HG03175 (cell line): ENCODE results near the gene PDGFRB.

Experiments used
- ATAC-seq: cut with Tn5 transposase; IDR thresholded peaks from one replicate; pipeline ENCODE4 v1.9.1; 2021; ENCODE audit warnings: mild to moderate bottlenecking, moderate library complexity; ENCODE audit not compliant: unreplicated experiment

The PDGFRB gene

GRCh38 chr5:150133581-150134197 lies 22.0 kb downstream of the PDGFRB start:
- no peak for ATAC-seq

DNA sequence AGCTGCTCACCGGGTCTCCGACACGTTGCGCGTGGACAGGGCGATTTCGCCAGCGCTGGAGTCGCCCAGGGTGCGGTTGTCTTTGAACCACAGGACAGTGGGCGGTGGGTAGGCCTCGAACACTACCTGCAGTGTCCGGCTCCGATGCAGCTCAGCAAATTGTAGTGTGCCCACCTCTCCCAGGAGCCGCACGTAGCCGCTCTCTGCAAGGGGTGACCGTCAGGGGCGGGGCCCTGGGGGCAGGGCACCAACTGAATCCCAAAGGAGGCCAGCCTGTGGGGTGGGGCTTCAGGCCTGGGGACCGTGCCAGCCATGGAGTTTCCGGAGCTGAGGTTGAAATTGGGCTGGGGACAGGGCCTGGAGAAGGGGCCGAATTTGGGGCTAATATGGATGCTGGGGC lies 22.9 kb downstream of the PDGFRB start:
- ATAC-seq, result no peak

DNA sequence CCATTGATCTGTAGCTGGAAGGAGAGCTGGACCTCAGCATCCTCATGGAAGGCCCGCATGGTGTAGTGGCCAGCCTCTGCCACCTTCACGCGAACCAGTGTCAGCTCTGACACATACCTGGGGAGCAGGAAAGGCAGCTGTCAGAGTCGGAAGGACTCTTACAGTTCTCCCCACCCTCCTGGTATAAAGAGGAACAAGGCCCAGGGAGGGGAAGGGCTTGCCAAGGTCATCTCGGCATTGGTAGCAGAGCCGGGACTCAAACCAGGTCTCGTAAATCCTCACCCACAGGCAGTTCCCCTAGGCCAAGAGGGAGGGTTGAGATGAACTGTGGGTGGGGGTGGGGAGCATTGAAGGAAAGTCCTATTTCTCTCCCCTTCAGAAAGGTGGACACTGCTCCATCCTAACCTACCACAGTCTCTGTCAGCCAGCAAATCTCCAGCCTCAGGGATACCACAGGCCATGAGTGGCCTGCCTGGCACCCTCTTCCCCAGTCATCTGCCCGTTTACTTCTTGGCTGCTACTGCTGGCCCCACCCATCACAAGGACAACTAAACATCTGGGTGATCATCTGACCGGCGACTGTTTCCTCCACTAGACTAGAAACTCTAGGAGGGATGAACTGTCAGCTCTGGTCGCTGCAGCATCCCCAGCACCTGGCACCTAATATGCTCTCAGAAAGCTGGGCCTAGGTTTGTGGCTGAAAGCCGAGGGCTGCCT lies 23.5 kb downstream of the PDGFRB start:
- ATAC-seq, result no peak

GRCh38 chr5:150131461-150131860 lies 24.2 kb downstream of the PDGFRB start:
- ATAC-seq, result no peak

- no peak for ATAC-seq
Observed at GRCh38 chr5:150130493-150130922, 25.1 kb downstream of the PDGFRB start.

- ATAC-seq, result no peak
Observed at GRCh38 chr5:150129813-150130492, 25.7 kb downstream of the PDGFRB start.

- no peak for ATAC-seq
Observed at GRCh38 chr5:150129454-150129812, 26.2 kb downstream of the PDGFRB start.

DNA sequence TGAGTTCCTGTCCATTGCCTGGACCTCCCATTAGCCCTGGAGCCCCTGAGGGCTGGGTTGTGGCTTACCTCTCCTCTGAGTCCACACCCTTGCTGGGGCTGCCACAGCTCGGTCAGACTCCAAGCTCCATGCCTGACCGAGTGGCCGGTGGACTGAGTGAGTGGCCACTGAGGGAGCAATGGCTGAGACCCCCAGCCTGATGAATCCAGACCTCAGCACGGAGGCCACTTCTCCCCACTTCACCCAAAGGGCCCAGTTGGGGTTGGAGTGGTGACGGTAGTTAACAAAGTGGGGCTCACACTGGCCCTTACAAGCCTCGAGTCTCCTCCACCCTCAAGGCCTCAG lies 28.8 kb downstream of the PDGFRB start:
- no peak for ATAC-seq

- no peak for ATAC-seq
Observed at GRCh38 chr5:150126199-150126920, 29.3 kb downstream of the PDGFRB start.

- ATAC-seq, result no peak
Observed at GRCh38 chr5:150125334-150125733, 30.3 kb downstream of the PDGFRB start.

DNA sequence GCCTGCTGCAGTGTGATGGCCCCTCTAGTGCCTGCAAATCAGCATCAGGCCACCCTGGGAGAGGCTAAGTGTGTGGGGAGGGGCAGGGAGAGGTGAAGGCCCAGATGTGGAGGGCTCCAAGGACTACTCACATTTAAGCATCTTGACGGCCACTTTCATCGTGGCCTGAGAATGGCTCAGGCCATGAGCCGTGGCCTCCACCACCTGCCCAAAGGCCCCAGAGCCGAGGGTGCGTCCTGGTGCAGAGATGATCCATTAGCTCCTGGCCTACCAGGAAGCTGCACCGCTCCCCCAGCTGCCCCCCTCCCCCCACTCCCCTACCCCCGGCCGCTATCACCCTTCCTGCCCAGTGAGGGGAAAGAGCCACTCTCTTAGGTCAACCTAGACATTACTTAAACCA lies 31.0 kb downstream of the PDGFRB start:
- no peak for ATAC-seq

DNA sequence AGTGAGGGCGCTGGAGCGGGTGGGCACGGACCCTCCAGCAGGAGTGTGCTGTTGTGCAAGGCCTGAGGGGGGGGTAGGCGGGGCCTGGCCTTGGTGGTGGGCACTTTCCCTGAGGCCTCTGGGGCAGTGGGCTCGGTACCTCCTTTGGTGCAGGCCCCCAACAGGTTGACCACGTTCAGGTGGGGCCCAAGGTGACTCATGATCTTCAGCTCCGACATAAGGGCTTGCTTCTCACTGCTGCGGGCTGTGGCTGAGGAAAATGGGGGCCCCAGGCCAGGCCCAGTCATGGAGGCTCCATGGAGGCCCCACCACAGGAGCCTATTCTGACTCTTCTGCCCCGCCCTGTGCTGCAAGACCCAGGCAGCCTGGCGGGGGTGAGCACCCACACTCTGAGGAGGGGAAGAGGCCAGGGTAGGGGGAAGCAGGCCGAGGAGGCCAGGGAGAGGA lies 31.5 kb downstream of the PDGFRB start:
- no peak for ATAC-seq

GRCh38 chr5:150123542-150123941 lies 32.1 kb downstream of the PDGFRB start:
- ATAC-seq, result no peak

- no peak for ATAC-seq
Observed at GRCh38 chr5:150122536-150123481, 32.8 kb downstream of the PDGFRB start.

- peak; percentile 80 for ATAC-seq
Observed at GRCh38 chr5:150122158-150122510, 33.5 kb downstream of the PDGFRB start.

GRCh38 chr5:150121448-150122157 lies 34.0 kb downstream of the PDGFRB start:
- no peak for ATAC-seq

DNA sequence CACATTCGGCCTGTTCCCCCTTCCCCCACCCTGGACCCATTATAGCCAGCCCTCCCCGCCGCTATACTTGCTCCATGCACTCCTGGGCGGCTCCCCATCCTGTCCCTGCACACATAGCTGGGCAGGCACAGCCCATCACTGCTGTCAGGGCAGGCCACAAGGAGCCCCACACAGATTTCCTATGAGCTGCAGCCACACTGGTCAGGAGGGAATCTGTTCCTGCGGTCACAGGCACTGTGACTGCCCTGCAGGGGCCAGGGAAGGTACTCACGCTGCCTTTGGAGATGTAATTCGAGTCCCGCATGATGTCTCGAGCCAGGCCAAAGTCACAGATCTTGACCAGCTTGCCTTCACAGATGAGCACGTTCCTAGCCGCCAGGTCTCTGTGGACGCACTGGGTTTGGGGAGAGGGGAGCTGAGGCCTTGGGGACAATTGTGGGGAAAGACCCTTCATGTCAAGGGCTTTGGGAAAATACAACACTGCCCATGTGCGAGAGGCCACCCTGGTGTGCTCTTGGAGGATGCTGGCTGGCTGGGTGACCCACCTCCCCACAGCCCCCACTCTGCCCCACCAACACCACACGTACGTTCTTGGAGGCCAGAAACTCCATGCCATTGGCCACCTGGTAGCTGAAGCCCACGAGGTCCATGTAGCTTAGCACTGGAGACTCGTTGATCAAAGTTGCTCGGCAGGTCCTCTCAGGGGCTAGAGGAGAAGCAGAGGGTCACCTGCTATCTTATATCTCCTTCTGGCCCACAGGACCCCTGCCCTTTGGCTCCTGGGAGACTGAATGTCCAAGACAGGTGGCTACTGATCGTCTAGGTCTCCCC lies 34.8 kb downstream of the PDGFRB start:
- no peak for ATAC-seq

DNA sequence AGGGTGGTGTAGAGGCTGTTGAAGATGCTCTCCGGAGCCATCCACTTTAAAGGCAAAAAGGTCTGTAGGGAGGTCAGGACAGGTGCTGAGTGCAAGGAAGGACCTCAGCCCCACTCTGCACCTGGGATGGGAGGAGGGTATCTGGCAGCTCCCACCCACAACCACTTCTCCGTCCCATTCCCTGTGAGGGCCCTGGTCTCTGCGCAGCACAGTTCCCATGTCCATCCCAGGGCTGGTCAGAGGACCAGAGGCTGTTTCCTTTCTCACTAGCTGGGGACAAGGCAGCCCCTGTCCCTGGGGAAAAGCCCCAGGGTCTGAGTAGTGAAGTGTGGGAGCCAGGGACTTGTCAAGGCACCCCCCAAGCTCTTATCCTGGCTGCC lies 35.6 kb downstream of the PDGFRB start:
- no peak for ATAC-seq

- no peak for ATAC-seq
Observed at GRCh38 chr5:150119421-150120061, 36.1 kb downstream of the PDGFRB start.
